HepG2 (cell line): ENCODE measurements around the gene GDPD5. TPM values are rescaled to one million over a fixed set of nuclear protein-coding genes. Genes with fewer than 3 reads are reported as not detected.

Experiments used
- ATAC-seq: fragments of 200-7000 bp; cut with Tn5 transposase; 3 replicates; pipeline ENCODE4 v1.9.1; 2020; ENCODE audit warnings: mild to moderate bottlenecking, moderate library complexity
- BruUV-seq: library from RNA; stranded (reverse); fragments of 400-500 nt; replicated peaks from 2 replicates; lab custom pipeline; 2021; lab: Mats Ljungman, UMichigan
- CTCF ChIA-PET: fragments of 300-600 bp; formaldehyde crosslinking; extraction: SDS; loops from one replicate; lab custom pipeline; 2021; ENCODE audit warnings: low total read pairs, inconsistent platforms, low intra/inter-chr PET ratio; lab: Yijun Ruan, JAX
- POLR2A ChIA-PET: fragments of 350-600 bp; sonication (Branson Sonifier 250); formaldehyde crosslinking; loops from one replicate; lab custom pipeline; 2020; ENCODE audit warnings: antibody characterized with exemption, inconsistent platforms; lab: Yijun Ruan, JAX
- DNase-seq: peaks from one replicate; pipeline ENCODE4 v3.0.0-alpha.2; 2015; ENCODE audit warnings: low spot score
- FAIRE-seq: peaks from 3 replicates; lab custom pipeline; 2011; peaks lifted over from hg19 to GRCh38; lab: Jason Lieb, UNC
- H2AFZ ChIP-seq: one replicate; pipeline ENCODE4 v1.6.1; 2011; ENCODE audit warnings: low read length, inconsistent platforms
- H3K27ac ChIP-seq: fragments of 300-600 bp; 3 replicates; pipeline ENCODE4 v1.8.0; 2011; ENCODE audit warnings: mixed run types, mild to moderate bottlenecking, mixed read lengths, low read length, inconsistent platforms; ENCODE audit not compliant: insufficient read depth; ENCODE audit errors: extremely low read length
- H3K27me3 ChIP-seq, 2 experiments: fragments of 200-600 bp in 1 of 2; 2 replicates in 1 of 2; 3 replicates in 1 of 2; pipeline versions ENCODE4 v1.6.0 to v1.8.0; 2011; ENCODE audit warnings: low read length in 2 of 2, mild to moderate bottlenecking in 2 of 2, moderate library complexity in 2 of 2, inconsistent platforms in 1 of 2; ENCODE audit not compliant: insufficient read depth in 2 of 2, control insufficient read depth in 1 of 2
- H3K36me3 ChIP-seq, 2 experiments: fragments of 200-600 bp in 1 of 2; replicated peaks in 1 of 2; 2 replicates in 1 of 2; 3 replicates in 1 of 2; pipeline versions ENCODE4 v1.5.1 to v1.8.0; 2011; ENCODE audit warnings: low read length in 2 of 2, inconsistent platforms in 1 of 2; ENCODE audit not compliant: insufficient read depth in 2 of 2, control insufficient read depth in 1 of 2
- H3K4me1 ChIP-seq: 2 replicates; pipeline ENCODE4 v1.5.1; 2012; ENCODE audit warnings: low read length, inconsistent platforms; ENCODE audit not compliant: insufficient read depth
- H3K4me2 ChIP-seq: 2 replicates; pipeline ENCODE4 v1.6.0; 2011; ENCODE audit warnings: low read depth, low read length, inconsistent platforms
- H3K4me3 ChIP-seq, 3 experiments: fragments of 200-600 bp in 1 of 3; sonication (generic), shearing (Covaris generic) in 1 of 3; replicated peaks in 1 of 3; 2 replicates each; pipeline ENCODE4 v1.5.1; 2011 to 2016; ENCODE audit warnings: low read length in 3 of 3, inconsistent platforms in 2 of 3, low read depth in 2 of 3, mild to moderate bottlenecking in 2 of 3, control low read depth in 1 of 3, mixed read lengths in 1 of 3; ENCODE audit not compliant: insufficient read depth in 1 of 3
- H3K79me2 ChIP-seq: one replicate; pipeline ENCODE4 v1.6.1; 2011; ENCODE audit warnings: low read length, inconsistent platforms; ENCODE audit not compliant: insufficient read depth
- H3K9ac ChIP-seq: 2 replicates; pipeline ENCODE4 v1.6.0; 2011; ENCODE audit warnings: mild to moderate bottlenecking, low read depth, low read length, inconsistent platforms; ENCODE audit not compliant: insufficient read depth
- H3K9me3 ChIP-seq: 2 replicates; pipeline ENCODE4 v1.5.1; 2012; ENCODE audit warnings: mild to moderate bottlenecking, low read length
- H4K20me1 ChIP-seq: 2 replicates; pipeline ENCODE4 v1.6.0; 2011; ENCODE audit warnings: inconsistent platforms, mild to moderate bottlenecking, low read length, moderate library complexity; ENCODE audit not compliant: insufficient read depth
- HNRNPL ChIP-seq: fragments of 200-400 bp; formaldehyde crosslinking; IDR thresholded peaks from 2 replicates; pipeline ENCODE4 v1.6.1; 2017; ENCODE audit warnings: mild to moderate bottlenecking, low read depth, low read length
- PBX3 ChIP-seq: sonication (generic); formaldehyde crosslinking; IDR thresholded peaks from 2 replicates; pipeline ENCODE4 v1.8.1; 2023; ENCODE audit warnings: missing genetic modification reagents, inconsistent platforms, borderline replicate concordance
- PRDM15 ChIP-seq: sonication (generic); formaldehyde crosslinking; IDR thresholded peaks from 2 replicates; pipeline ENCODE4 v1.4.0; 2020; ENCODE audit warnings: missing genetic modification reagents
- TEAD3 ChIP-seq: optimal IDR thresholded peaks from 2 replicates; pipeline ENCODE3; 2016; ENCODE audit warnings: borderline replicate concordance
- THAP8 ChIP-seq: sonication (generic); formaldehyde crosslinking; IDR thresholded peaks from 2 replicates; pipeline ENCODE4 v1.5.1; 2020; ENCODE audit warnings: missing genetic modification reagents, mild to moderate bottlenecking, borderline replicate concordance
- ZBTB38 ChIP-seq: sonication (generic); formaldehyde crosslinking; IDR thresholded peaks from 2 replicates; pipeline ENCODE4 v1.5.1; 2020; ENCODE audit warnings: mild to moderate bottlenecking, missing genetic modification reagents
- ZNF280B ChIP-seq: sonication (generic); formaldehyde crosslinking; IDR thresholded peaks from 2 replicates; pipeline ENCODE4 v1.5.0; 2020; ENCODE audit warnings: missing genetic modification reagents, mild to moderate bottlenecking, borderline replicate concordance
- ZNF33B ChIP-seq: sonication (generic); formaldehyde crosslinking; IDR thresholded peaks from 2 replicates; pipeline ENCODE4 v1.5.1; 2020; ENCODE audit warnings: mild to moderate bottlenecking, missing genetic modification reagents
- WGBS: methylation state at CpG from one replicate; pipeline ENCODE4 v1.1.6; 2017; ENCODE audit warnings: low lambda C conversion rate; 5-methylcytosine and 5-hydroxymethylcytosine counted together
- in situ Hi-C: cut with HindIII; loops from 2 replicates; pipeline ENCODE4 v1.10.0; 2017; ENCODE audit warnings: low pct_unique_long_range_greater_than_20kb; ENCODE audit not compliant: extremely low pct_ligation_motif_present
- intact Hi-C: fragments of 100-400 bp; cut with micrococcal nuclease; formaldehyde crosslinking; loops from one replicate; pipeline ENCODE4 v1.10.0; 2022; ENCODE audit not compliant: unreplicated experiment
- polyA plus RNA-seq, 8 experiments: library from polyadenylated mRNA; depleted of rRNA in 3 of 8; stranded (reverse) in 7 of 8; unstranded in 1 of 8; fragments of >200 nt; fragmentation: Illumina TruSeq in 4 of 8; extraction: Trizol in 4 of 8; gene quantifications; 2 replicates each; pipeline versions ENCODE4 v1.2.1 to v1.2.3, GENCODE V29; 2011 to 2016; ENCODE audit warnings: low read depth in 4 of 8, missing spikeins in 1 of 8, mixed read lengths in 1 of 8; ENCODE audit not compliant: insufficient read depth in 1 of 8
- total RNA-seq, 5 experiments: library from RNA; depleted of rRNA; stranded (reverse); fragments of >200 nt; fragmentation: Illumina TruSeq; extraction: Trizol; gene quantifications; 2 replicates each; pipeline ENCODE4 v1.2.3, GENCODE V29; 2016; ENCODE audit warnings: low read depth in 1 of 5

GDPD5 gene
- total and polyA plus RNA-seq, 2 of the 13 experiments (the other 11 are each of a cell fraction or from before 2014, with no cell fraction given) = 55.0 to 67.5 TPM

GRCh38 chr11:75481922-75482606 lies 43.7 kb downstream of the GDPD5 start:
- TF ChIP-seq ZBTB38 (CRISPR knock-in tag) = peak; percentile 61; the same call in 1 of the 2 replicates
- TF ChIP-seq ZNF33B (CRISPR knock-in tag) = no peak
- no peaks in the 10 kb centered on the region for H3K9me3 ChIP-seq
- DNase-seq (no peak), FAIRE-seq (no peak), ATAC-seq (no peak)
- ChIA-PET POLR2A (no interaction called here), CTCF (no interaction called here)
- H3K4me3 ChIP-seq = no peak overlapping the region
- no peak overlapping the region for H2AFZ ChIP-seq
- H3K4me1 ChIP-seq = peaks cover 37% of the 10 kb centered on the region
- H3K79me2 ChIP-seq = no peaks in the 10 kb centered on the region
- peaks cover 22 to 35% of the 10 kb centered on the region in 2 experiments; a peak in 4 of 5 replicates for H3K36me3 ChIP-seq
- peak overlapping the region; percentile 25 for H3K27ac ChIP-seq
- BruUV-seq = no TSS peak
- H3K4me2 ChIP-seq = no peak overlapping the region
- intact Hi-C loops (no loop called here), in situ Hi-C loops (no loop called here)
- peak overlapping the region; percentile 0; the same call in 1 of the 2 replicates for H3K9ac ChIP-seq
- H4K20me1 ChIP-seq = peaks cover 15% of the 10 kb centered on the region; the same call in 1 of the 2 replicates
- 93% methylated on average over 12 of the region's 12 CpGs for WGBS
- H3K27me3 ChIP-seq = no peaks in the 10 kb centered on the region

GRCh38 chr11:75481223-75481921 lies 44.4 kb downstream of the GDPD5 start:
- Histone ChIP-seq H3K9me3 (no peaks in the 10 kb centered on the region), H3K4me2 (no peak overlapping the region), H3K9ac (no peak overlapping the region), H3K4me1 (peaks cover 37% of the 10 kb centered on the region), H4K20me1 (peaks cover 15% of the 10 kb centered on the region; the same call in 1 of the 2 replicates), H3K36me3 (peaks cover 26 to 38% of the 10 kb centered on the region in 2 experiments; a peak in 4 of 5 replicates), H3K4me3 (no peak overlapping the region), H3K27me3 (no peaks in the 10 kb centered on the region), H2AFZ (no peak overlapping the region), H3K79me2 (no peaks in the 10 kb centered on the region), H3K27ac (no peak overlapping the region)
- BruUV-seq = no TSS peak
- FAIRE-seq (no peak), ATAC-seq (no peak), DNase-seq (no peak)
- ChIA-PET POLR2A (no interaction called here), CTCF (no interaction called here)
- in situ Hi-C loops = no loop called here
- 100% methylated on average over 5 of the region's 9 CpGs for WGBS
- intact Hi-C loops = no loop called here
- TF ChIP-seq HNRNPL = no peak
- no peak for TF ChIP-seq ZNF280B
- no peak for TF ChIP-seq PRDM15 (CRISPR knock-in tag)
- no peak for TF ChIP-seq TEAD3
- TF ChIP-seq PBX3 (CRISPR knock-in tag) = no peak
- no peak for TF ChIP-seq THAP8
